Measurements from ENCODE around the gene TAF5L. TPM values are rescaled to one million over a fixed set of nuclear protein-coding genes. Genes with fewer than 3 reads are reported as not detected.

TAF5L gene
- total and polyA plus RNA-seq, 4 donors: 7.7 to 24.3 (median 14.8) TPM

- Histone ChIP-seq H3K36me3 (ENCODE audit: control insufficient read depth in 4 of 4, insufficient read depth in 4 of 4, low read length in 4 of 4) (no peaks in the 10 kb centered on the region), H3K27me3 (ENCODE audit: control insufficient read depth in 3 of 3, insufficient read depth in 3 of 3, low read length in 2 of 3) (no peaks in the 10 kb centered on the region), H3K4me3 (peak within 1 kb of the TSS; percentile 84), H3K4me1 (ENCODE audit: control insufficient read depth in 5 of 5, insufficient read depth in 5 of 5, low read length in 5 of 5) (peaks cover 4 to 16% (median 11%) of the 10 kb centered on the region in 5 donors), H3K9me3 (ENCODE audit: control insufficient read depth in 4 of 4, insufficient read depth in 3 of 4, low read length in 3 of 4) (peaks cover 0 to 2% (median 0%) of the 10 kb centered on the region in 4 donors), H3K9ac (ENCODE audit: insufficient read depth in 1 of 2, low read length in 2 of 2) (peak within 1 kb of the TSS; percentile 11 to 73), H3K27ac (ENCODE audit: low read depth in 1 of 2, low read length in 1 of 2) (peak within 1 kb of the TSS; percentile 94 to 97)
- peak; percentile 99 for DNase-seq
- WGBS, 2 donors: 0% methylated on average over 69 to 109 of the region's 109 CpGs
- TF ChIP-seq CTCF (IDR thresholded peaks at IDR 0.05; ENCODE audit: control extremely low read depth, extremely low read depth): peak; percentile 71
- peak; percentile 91 for ATAC-seq (ENCODE audit: insufficient read depth, low FRiP score)
Observed at GRCh38 chr1:229558460-229559335, 67.2 kb downstream of the TAF5L start, which contains the start of gene ABCB10. Gene ABCB10 (minus strand): TSS chr1:229558707. CDS start chr1:229558652, 55 bp downstream.

GRCh38 chr1:229557913-229558414, 68.0 kb downstream of the TAF5L start:
- H3K27ac ChIP-seq (ENCODE audit: low read depth in 1 of 2, low read length in 1 of 2): peak overlapping the region; percentile 94 to 97
- no peak for ATAC-seq (ENCODE audit: insufficient read depth, low FRiP score)
- no peak for TF ChIP-seq CTCF (IDR thresholded peaks at IDR 0.05; ENCODE audit: control extremely low read depth, extremely low read depth)
- no peaks in the 10 kb centered on the region for H3K27me3 ChIP-seq (ENCODE audit: control insufficient read depth in 3 of 3, insufficient read depth in 3 of 3, low read length in 2 of 3)
- H3K9ac ChIP-seq (ENCODE audit: insufficient read depth in 1 of 2, low read length in 2 of 2): peak overlapping the region; percentile 11 to 73
- peak overlapping the region; percentile 84 for H3K4me3 ChIP-seq
- H3K36me3 ChIP-seq (ENCODE audit: control insufficient read depth in 4 of 4, insufficient read depth in 4 of 4, low read length in 4 of 4): no peaks in the 10 kb centered on the region
- WGBS, 2 donors: 0% methylated on average over 55 to 59 of the region's 59 CpGs
- peak; percentile 34 to 55 (median 47) for DNase-seq
- no peaks in the 10 kb centered on the region for H3K9me3 ChIP-seq (ENCODE audit: control insufficient read depth in 4 of 4, insufficient read depth in 3 of 4, low read length in 3 of 4)
- H3K4me1 ChIP-seq (ENCODE audit: control insufficient read depth in 5 of 5, insufficient read depth in 5 of 5, low read length in 5 of 5): peaks cover 4 to 16% (median 11%) of the 10 kb centered on the region in 5 donors

GRCh38 chr1:229557200-229557850, 68.6 kb downstream of the TAF5L start:
- no peak for TF ChIP-seq CTCF (IDR thresholded peaks at IDR 0.05; ENCODE audit: control extremely low read depth, extremely low read depth)
- peak overlapping the region; percentile 94 to 97 for H3K27ac ChIP-seq (ENCODE audit: low read depth in 1 of 2, low read length in 1 of 2)
- DNase-seq (peak in 2 of 3 donors; percentile 29 to 32), ATAC-seq (ENCODE audit: insufficient read depth, low FRiP score) (no peak)
- H3K36me3 ChIP-seq (ENCODE audit: control insufficient read depth in 4 of 4, insufficient read depth in 4 of 4, low read length in 4 of 4): no peaks in the 10 kb centered on the region
- no peaks in the 10 kb centered on the region for H3K9me3 ChIP-seq (ENCODE audit: control insufficient read depth in 4 of 4, insufficient read depth in 3 of 4, low read length in 3 of 4)
- peaks cover 4 to 16% (median 11%) of the 10 kb centered on the region in 5 donors for H3K4me1 ChIP-seq (ENCODE audit: control insufficient read depth in 5 of 5, insufficient read depth in 5 of 5, low read length in 5 of 5)
- H3K27me3 ChIP-seq (ENCODE audit: control insufficient read depth in 3 of 3, insufficient read depth in 3 of 3, low read length in 2 of 3): no peaks in the 10 kb centered on the region
- WGBS, 2 donors: 29 to 31% methylated on average over 5 of the region's 5 CpGs
- H3K9ac ChIP-seq (ENCODE audit: insufficient read depth in 1 of 2, low read length in 2 of 2): peak overlapping the region; percentile 11 to 73
- peak overlapping the region; percentile 84 for H3K4me3 ChIP-seq
